Activated B cell treated with CpG ODN at 0.5 μM for 24 hours (primary cell): ENCODE results near the gene ATP2B2. TPM values are rescaled to one million over a fixed set of nuclear protein-coding genes. Genes with fewer than 3 reads are reported as not detected.
"Not testable (repeated sequence)": the region's sequence is repeated elsewhere in the genome, so short reads cannot be mapped to it uniquely, and the experiment has no call there.

ENCODE experiments used
- ATAC-seq: fragments of 200-7000 bp; cut with Tn5 transposase; one replicate; pipeline ENCODE4 v1.10.0; 2021; ENCODE audit warnings: low read depth, mild to moderate bottlenecking, moderate library complexity
- CTCF ChIA-PET: fragments of 350-600 bp; sonication (Branson Sonifier 250); formaldehyde crosslinking; loops from one replicate; lab custom pipeline; 2021; ENCODE audit warnings: antibody characterized with exemption; lab: Charles Lee
- POLR2A ChIA-PET: fragments of 350-600 bp; sonication (Branson Sonifier 250); formaldehyde crosslinking; loops from one replicate; lab custom pipeline; 2021; ENCODE audit warnings: antibody characterized with exemption; lab: Charles Lee
- DNase-seq: peaks from one replicate; pipeline ENCODE4 v3.0.0; 2022
- H3K27ac Mint-ChIP-seq: one replicate; pipeline ENCODE4 v1.8.0; 2020; ENCODE audit warnings: mixed read lengths
- H3K27me3 Mint-ChIP-seq: one replicate; pipeline ENCODE4 v1.8.0; 2021; ENCODE audit warnings: mixed read lengths
- H3K36me3 Mint-ChIP-seq: one replicate; pipeline ENCODE4 v1.8.0; 2021; ENCODE audit warnings: low read depth, mixed read lengths
- H3K4me1 Mint-ChIP-seq: one replicate; pipeline ENCODE4 v1.8.0; 2021; ENCODE audit warnings: mixed read lengths
- H3K4me3 Mint-ChIP-seq: one replicate; pipeline ENCODE4 v1.8.0; 2020; ENCODE audit warnings: mild to moderate bottlenecking, mixed read lengths
- H3K9me3 Mint-ChIP-seq: one replicate; pipeline ENCODE4 v1.8.0; 2020; ENCODE audit warnings: mixed read lengths
- intact Hi-C: fragments of 100-400 bp; cut with micrococcal nuclease; formaldehyde crosslinking; loops from one replicate; pipeline ENCODE4 v1.15.1; 2024
- total RNA-seq: library from RNA; stranded (reverse); gene quantifications from 2 replicates; pipeline ENCODE4 v1.2.3, GENCODE V29; 2022
- TF ChIP-seq, protein P1 (sequence below): fragments of 200-600 bp; IDR thresholded peaks from one replicate; pipeline ENCODE4 v1.8.0; 2022; ENCODE audit warnings: antibody characterized with exemption, mild to moderate bottlenecking

The ATP2B2 gene
- total RNA-seq, 1 donor from 2014 or later: not detected

DNA sequence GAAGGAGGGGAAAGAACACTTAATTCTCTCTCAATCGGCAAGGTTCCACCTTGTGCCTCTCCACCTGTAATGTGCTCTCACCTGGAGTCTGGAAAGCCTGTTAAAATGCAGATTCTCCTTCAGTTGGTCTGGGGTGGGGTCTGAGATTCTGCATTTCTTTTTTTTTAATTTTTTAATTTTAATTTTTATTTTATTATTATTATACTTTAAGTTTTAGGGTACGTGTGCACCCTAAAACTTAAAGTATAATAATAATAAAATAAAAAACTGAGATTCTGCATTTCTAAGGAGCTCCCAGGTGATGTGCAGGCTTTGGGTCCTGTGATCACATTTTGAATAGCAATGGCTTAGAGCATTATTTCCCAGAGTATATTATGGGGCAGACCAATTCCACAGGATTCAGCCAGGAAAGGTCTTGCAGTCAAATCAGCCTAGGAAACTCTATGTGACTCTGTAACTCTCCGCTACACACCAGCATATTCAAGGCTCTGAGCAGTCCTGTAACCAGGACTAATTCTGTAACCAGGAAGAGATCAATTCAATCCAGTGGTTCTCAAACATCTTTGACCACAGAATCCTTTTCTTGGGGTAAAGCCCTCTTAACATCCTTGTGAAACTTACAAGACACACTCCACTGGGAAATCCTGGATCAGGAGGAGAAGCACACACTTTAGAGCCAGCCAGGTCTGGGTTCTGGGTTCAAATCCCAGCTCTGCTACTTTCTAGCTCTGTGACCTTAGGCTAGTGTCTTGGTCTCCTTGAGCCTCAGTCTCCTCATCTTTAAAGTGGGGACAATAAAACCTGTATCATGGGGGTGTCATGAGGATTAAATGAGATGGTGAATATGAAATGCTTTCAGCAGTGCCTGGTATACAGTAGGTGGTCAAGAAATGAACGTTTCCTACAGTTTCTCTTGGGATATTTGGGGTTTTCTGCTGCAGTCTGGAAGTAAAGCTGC, 122.2 kb downstream of the ATP2B2 start:
- Mint-ChIP-seq H3K4me3 (no peak overlapping the region), H3K27me3 (no peaks in the 10 kb centered on the region), H3K9me3 (peaks cover 3% of the 10 kb centered on the region), H3K36me3 (peaks cover 7% of the 10 kb centered on the region), H3K4me1 (peaks cover 26% of the 10 kb centered on the region), H3K27ac (no peak overlapping the region)
- CTCF ChIA-PET: no interaction called here
- intact Hi-C loops: no loop called here
- TF ChIP-seq, protein P1, sequence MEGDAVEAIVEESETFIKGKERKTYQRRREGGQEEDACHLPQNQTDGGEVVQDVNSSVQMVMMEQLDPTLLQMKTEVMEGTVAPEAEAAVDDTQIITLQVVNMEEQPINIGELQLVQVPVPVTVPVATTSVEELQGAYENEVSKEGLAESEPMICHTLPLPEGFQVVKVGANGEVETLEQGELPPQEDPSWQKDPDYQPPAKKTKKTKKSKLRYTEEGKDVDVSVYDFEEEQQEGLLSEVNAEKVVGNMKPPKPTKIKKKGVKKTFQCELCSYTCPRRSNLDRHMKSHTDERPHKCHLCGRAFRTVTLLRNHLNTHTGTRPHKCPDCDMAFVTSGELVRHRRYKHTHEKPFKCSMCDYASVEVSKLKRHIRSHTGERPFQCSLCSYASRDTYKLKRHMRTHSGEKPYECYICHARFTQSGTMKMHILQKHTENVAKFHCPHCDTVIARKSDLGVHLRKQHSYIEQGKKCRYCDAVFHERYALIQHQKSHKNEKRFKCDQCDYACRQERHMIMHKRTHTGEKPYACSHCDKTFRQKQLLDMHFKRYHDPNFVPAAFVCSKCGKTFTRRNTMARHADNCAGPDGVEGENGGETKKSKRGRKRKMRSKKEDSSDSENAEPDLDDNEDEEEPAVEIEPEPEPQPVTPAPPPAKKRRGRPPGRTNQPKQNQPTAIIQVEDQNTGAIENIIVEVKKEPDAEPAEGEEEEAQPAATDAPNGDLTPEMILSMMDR: no peak
- ATAC-seq (no peak), DNase-seq (no peak)
- POLR2A ChIA-PET: no interaction called here

DNA sequence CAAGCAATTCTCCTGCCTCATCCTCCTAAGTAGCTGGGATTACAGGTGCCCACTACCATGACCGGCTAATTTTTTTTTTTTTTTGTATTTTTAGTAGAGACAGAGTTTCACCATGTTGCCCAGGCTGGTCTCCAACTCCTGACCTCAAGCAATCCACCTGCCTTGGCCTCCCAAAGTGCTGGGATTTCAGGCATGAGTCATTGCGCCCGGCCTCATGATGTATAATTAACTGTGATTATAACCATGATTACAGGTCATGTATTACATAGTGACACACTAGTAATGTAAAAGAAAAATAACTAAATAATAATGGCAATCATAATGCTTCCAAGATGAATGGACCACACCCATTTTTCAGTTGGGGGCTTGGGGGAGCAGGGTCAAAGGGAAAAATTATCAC, 122.9 kb downstream of the ATP2B2 start:
- ATAC-seq, intact Hi-C loops, H3K27me3 Mint-ChIP-seq, DNase-seq, H3K9me3 Mint-ChIP-seq, CTCF ChIA-PET, POLR2A ChIA-PET, H3K4me3 Mint-ChIP-seq, H3K36me3 Mint-ChIP-seq, H3K27ac Mint-ChIP-seq: not testable (repeated sequence)
- peaks cover 18% of the 10 kb centered on the region for H3K4me1 Mint-ChIP-seq

DNA sequence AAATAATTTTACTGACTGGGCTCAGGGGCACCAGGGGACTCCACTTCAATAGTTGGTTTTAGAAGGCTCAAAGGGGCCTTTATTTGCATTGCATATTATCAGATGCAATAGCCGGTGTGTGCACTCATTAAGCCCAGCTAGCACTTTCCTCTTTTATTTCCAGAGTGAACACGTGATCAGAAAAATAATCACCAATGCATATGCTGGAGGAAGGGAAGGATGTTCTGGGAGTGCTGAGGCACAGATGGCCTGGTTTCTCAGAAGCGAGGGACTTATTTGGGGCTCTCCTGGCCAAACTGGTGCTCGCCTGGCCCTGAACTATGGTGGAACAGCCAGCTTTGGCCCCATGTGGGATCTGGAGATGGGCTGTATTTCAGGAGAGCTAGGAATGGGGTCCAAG, 124.0 kb downstream of the ATP2B2 start:
- no peak overlapping the region for H3K27ac Mint-ChIP-seq
- H3K36me3 Mint-ChIP-seq: no peaks in the 10 kb centered on the region
- H3K9me3 Mint-ChIP-seq: no peaks in the 10 kb centered on the region
- no peak overlapping the region for H3K4me3 Mint-ChIP-seq
- intact Hi-C loops: no loop called here
- ATAC-seq (no peak), DNase-seq (no peak)
- H3K27me3 Mint-ChIP-seq: no peaks in the 10 kb centered on the region
- CTCF ChIA-PET: no interaction called here
- peaks cover 10% of the 10 kb centered on the region for H3K4me1 Mint-ChIP-seq
- TF ChIP-seq, protein P1: no peak
- POLR2A ChIA-PET: no interaction called here

DNA sequence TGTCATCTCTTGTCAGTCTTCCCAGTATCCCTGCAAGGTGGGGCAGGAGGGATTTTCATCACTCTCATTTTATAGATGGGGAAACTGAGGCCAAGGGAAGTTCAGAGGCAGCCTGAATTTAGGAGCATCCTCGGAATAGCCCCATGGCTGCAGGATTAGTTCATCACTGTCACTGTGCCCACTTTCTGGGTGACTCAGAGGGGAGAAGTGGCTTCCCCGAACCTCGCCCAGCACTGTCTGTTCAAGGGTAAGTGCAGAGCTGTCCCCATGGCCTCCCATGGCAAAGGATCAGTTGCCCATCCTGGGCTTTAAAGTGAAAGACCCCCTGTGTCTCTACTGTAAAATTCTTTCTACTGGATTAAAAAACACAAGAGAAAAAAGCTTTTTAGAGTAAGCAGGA, 124.5 kb downstream of the ATP2B2 start:
- no peaks in the 10 kb centered on the region for H3K36me3 Mint-ChIP-seq
- no peaks in the 10 kb centered on the region for H3K9me3 Mint-ChIP-seq
- no peak overlapping the region for H3K4me3 Mint-ChIP-seq
- ATAC-seq: no peak
- intact Hi-C loops: no loop called here
- no peak overlapping the region for H3K27ac Mint-ChIP-seq
- H3K4me1 Mint-ChIP-seq: peaks cover 10% of the 10 kb centered on the region
- TF ChIP-seq, protein P1: no peak
- ChIA-PET CTCF (no interaction called here), POLR2A (no interaction called here)
- DNase-seq: no peak
- H3K27me3 Mint-ChIP-seq: peaks cover 3% of the 10 kb centered on the region

DNA sequence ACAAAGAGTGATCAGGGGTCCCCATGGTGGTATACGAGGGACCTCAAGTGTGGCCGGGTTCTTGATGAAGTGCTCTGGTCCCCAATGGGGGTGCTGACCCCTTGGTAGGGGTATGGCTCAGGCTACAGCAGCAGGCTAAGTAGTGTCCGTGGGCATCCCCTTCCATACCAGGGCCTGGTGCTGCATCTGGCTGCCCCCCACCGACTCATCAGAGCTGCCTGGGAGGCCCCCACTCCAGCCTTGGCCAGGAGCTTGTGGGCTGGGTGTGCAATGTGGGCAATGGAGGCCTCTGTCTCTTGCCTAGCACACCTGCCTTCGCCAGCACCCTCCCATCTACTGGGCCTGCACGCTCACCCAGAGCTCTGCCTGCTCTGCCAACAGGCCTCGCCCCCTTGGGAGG, 125.4 kb downstream of the ATP2B2 start:
- Mint-ChIP-seq H3K9me3 (no peaks in the 10 kb centered on the region), H3K4me1 (peaks cover 8% of the 10 kb centered on the region), H3K27me3 (peaks cover 4% of the 10 kb centered on the region), H3K27ac (no peak overlapping the region), H3K4me3 (no peak overlapping the region), H3K36me3 (no peaks in the 10 kb centered on the region)
- POLR2A ChIA-PET: no interaction called here
- CTCF ChIA-PET: no interaction called here
- no peak for DNase-seq
- TF ChIP-seq, protein P1: no peak
- no peak for ATAC-seq
- intact Hi-C loops: no loop called here
